Upper lobe of right lung (tissue), 1 donor: ENCODE results near the gene AFM. TPM values are rescaled to one million over a fixed set of nuclear protein-coding genes. Genes with fewer than 3 reads are reported as not detected.

Source experiments
- ATAC-seq: fragments of 200-7000 bp; cut with Tn5 transposase; one replicate; pipeline ENCODE4 v1.9.1; 2020; ENCODE audit warnings: mild to moderate bottlenecking, moderate library complexity
- DNase-seq: peaks from one replicate; pipeline ENCODE4 v3.0.0-alpha.2; 2020
- H3K27ac ChIP-seq: fragments of 200-600 bp; one replicate; pipeline ENCODE4 v1.8.0; 2022
- H3K27me3 ChIP-seq: fragments of 200-600 bp; one replicate; pipeline ENCODE4 v1.8.0; 2022; ENCODE audit warnings: mild to moderate bottlenecking
- H3K36me3 ChIP-seq: fragments of 200-600 bp; one replicate; pipeline ENCODE4 v1.8.0; 2022
- H3K4me1 ChIP-seq: fragments of 200-600 bp; one replicate; pipeline ENCODE4 v1.8.0; 2022
- H3K4me3 ChIP-seq: fragments of 200-600 bp; one replicate; pipeline ENCODE4 v1.8.0; 2022; ENCODE audit warnings: mild to moderate bottlenecking
- H3K9me3 ChIP-seq: fragments of 200-600 bp; one replicate; pipeline ENCODE4 v1.8.0; 2022
- CTCF ChIP-seq: fragments of 200-600 bp; IDR thresholded peaks from one replicate; pipeline ENCODE4 v1.8.0; 2022; ENCODE audit warnings: antibody characterized with exemption
- intact Hi-C: fragments of 100-400 bp; cut with DNase I; formaldehyde crosslinking; loops from one replicate; pipeline ENCODE4 v1.11.0; 2022
- long read RNA-seq: library from polyadenylated mRNA; unstranded; transcript quantifications from one replicate; pipeline ENCODE4 v2.0.0, GENCODE V29; 2021
- total RNA-seq: library from RNA; stranded (reverse); fragmentation: NEBNext Ultra II Directional; extraction: Animal tissue kit (Norgen Biotek cat#: 25700); gene quantifications from one replicate; pipeline ENCODE4 v1.2.1, GENCODE V29; 2021
- donor health status: DM: no; HTN: yes; CAD: no; lungs with severe emphysema.

Gene AFM
- total RNA-seq, result not detected
- long read RNA-seq, result 0 reads

GRCh38 chr4:73481358-73481757, at the start of gene AFM:
Gene AFM, plus strand, starts transcription at chr4:73481745. Its CDS starts 31 bp downstream, at chr4:73481776.
- Histone ChIP-seq H3K27me3 (no peaks in the 10 kb centered on the region), H3K4me1 (no peaks in the 10 kb centered on the region), H3K4me3 (no peak within 1 kb of the TSS), H3K27ac (no peak within 1 kb of the TSS), H3K9me3 (no peaks in the 10 kb centered on the region), H3K36me3 (no peaks in the 10 kb centered on the region)
- DNase-seq (no peak), ATAC-seq (no peak)
- TF ChIP-seq CTCF, result no peak
- intact Hi-C loops, result no loop called here

GRCh38 chr4:73431813-73432168, 49.8 kb upstream of the AFM start:
- H3K27ac ChIP-seq, result no peak overlapping the region
- no peaks in the 10 kb centered on the region for H3K27me3 ChIP-seq
- no peak for ATAC-seq
- no peak for TF ChIP-seq CTCF
- H3K4me3 ChIP-seq, result no peak overlapping the region
- DNase-seq, result no peak
- H3K9me3 ChIP-seq, result no peaks in the 10 kb centered on the region
- no peaks in the 10 kb centered on the region for H3K4me1 ChIP-seq
- intact Hi-C loops, result no loop called here
- H3K36me3 ChIP-seq, result no peaks in the 10 kb centered on the region

- Histone ChIP-seq H3K36me3 (no peaks in the 10 kb centered on the region), H3K4me3 (no peak overlapping the region), H3K27me3 (no peaks in the 10 kb centered on the region), H3K9me3 (no peaks in the 10 kb centered on the region), H3K27ac (no peak overlapping the region), H3K4me1 (no peaks in the 10 kb centered on the region)
- DNase-seq (no peak), ATAC-seq (no peak)
- no peak for TF ChIP-seq CTCF
- intact Hi-C loops, result no loop called here
Observed at GRCh38 chr4:73432169-73433000, 49.2 kb upstream of the AFM start.

GRCh38 chr4:73433140-73433539, 48.4 kb upstream of the AFM start:
- H3K4me1 ChIP-seq, result no peaks in the 10 kb centered on the region
- no peak for TF ChIP-seq CTCF
- H3K4me3 ChIP-seq, result no peak overlapping the region
- no peaks in the 10 kb centered on the region for H3K36me3 ChIP-seq
- no peak overlapping the region for H3K27ac ChIP-seq
- intact Hi-C loops, result no loop called here
- no peak for ATAC-seq
- DNase-seq, result no peak
- H3K9me3 ChIP-seq, result no peaks in the 10 kb centered on the region
- no peaks in the 10 kb centered on the region for H3K27me3 ChIP-seq

- H3K36me3 ChIP-seq, result no peaks in the 10 kb centered on the region
- intact Hi-C loops, result no loop called here
- TF ChIP-seq CTCF, result peak; percentile 47
- no peaks in the 10 kb centered on the region for H3K27me3 ChIP-seq
- H3K9me3 ChIP-seq, result no peaks in the 10 kb centered on the region
- ATAC-seq (peak; percentile 38), DNase-seq (no peak)
- H3K4me3 ChIP-seq, result no peak overlapping the region
- no peaks in the 10 kb centered on the region for H3K4me1 ChIP-seq
- no peak overlapping the region for H3K27ac ChIP-seq
Observed at GRCh38 chr4:73434311-73434710, 47.2 kb upstream of the AFM start.
